Hepatocyte (in vitro differentiated cells): ENCODE data around the gene FNDC3B. TPM values are rescaled to one million over a fixed set of nuclear protein-coding genes. Genes with fewer than 3 reads are reported as not detected.

ENCODE experiments used
- DNase-seq: peaks from one replicate; pipeline ENCODE4 v3.0.0-alpha.2; 2016; ENCODE audit warnings: low spot score
- H2AFZ ChIP-seq: fragments of 200-600 bp; sonication (generic); 2 replicates; pipeline ENCODE4 v1.6.0; 2016; ENCODE audit warnings: antibody characterized with exemption, mild to moderate bottlenecking
- H3K27ac ChIP-seq: fragments of 200-600 bp; sonication (generic); 2 replicates; pipeline ENCODE4 v1.5.1; 2016; ENCODE audit warnings: mild to moderate bottlenecking
- H3K27me3 ChIP-seq: fragments of 200-600 bp; sonication (generic); 2 replicates; pipeline ENCODE4 v1.6.1; 2016
- H3K36me3 ChIP-seq: fragments of 200-600 bp; sonication (generic); replicated peaks from 2 replicates; pipeline ENCODE4 v1.5.1; 2016; ENCODE audit warnings: low read depth; ENCODE audit not compliant: insufficient read depth
- H3K4me1 ChIP-seq: fragments of 200-600 bp; sonication (generic); 2 replicates; pipeline ENCODE4 v1.5.1; 2016; ENCODE audit warnings: mild to moderate bottlenecking, moderate library complexity; ENCODE audit not compliant: insufficient read depth
- H3K4me2 ChIP-seq: fragments of 200-600 bp; sonication (generic); 2 replicates; pipeline ENCODE4 v1.6.0; 2016
- H3K4me3 ChIP-seq: fragments of 200-600 bp; sonication (generic); 2 replicates; pipeline ENCODE4 v1.5.1; 2016; ENCODE audit warnings: mild to moderate bottlenecking
- H3K79me2 ChIP-seq: fragments of 200-600 bp; sonication (generic); 2 replicates; pipeline ENCODE4 v1.6.0; 2017; ENCODE audit warnings: mild to moderate bottlenecking
- H3K9me2 ChIP-seq: fragments of 200-600 bp; sonication (generic); replicated peaks from 2 replicates; pipeline ENCODE4 v1.6.0; 2017; ENCODE audit warnings: mild to moderate bottlenecking; ENCODE audit not compliant: insufficient read depth
- H3K9me3 ChIP-seq: fragments of 200-600 bp; sonication (generic); 2 replicates; pipeline ENCODE4 v1.5.1; 2016; ENCODE audit warnings: low read depth, mild to moderate bottlenecking
- H4K20me1 ChIP-seq: fragments of 200-600 bp; sonication (generic); 2 replicates; pipeline ENCODE4 v1.6.0; 2016; ENCODE audit warnings: mild to moderate bottlenecking; ENCODE audit not compliant: insufficient read depth, poor library complexity, severe bottlenecking
- EZH2 ChIP-seq: fragments of 200-600 bp; sonication (generic); IDR thresholded peaks from 2 replicates; pipeline ENCODE4 v1.6.1; 2016; ENCODE audit warnings: antibody characterized with exemption, mild to moderate bottlenecking, borderline replicate concordance
- EZH2phosphoT487 ChIP-seq: fragments of 200-600 bp; sonication (generic); IDR thresholded peaks from one replicate; pipeline ENCODE4 v1.6.1; 2018; ENCODE audit warnings: antibody characterized with exemption, mild to moderate bottlenecking, low read depth, moderate library complexity; ENCODE audit not compliant: unreplicated experiment, severe bottlenecking
- WGBS: methylation state at CpG from one replicate; pipeline ENCODE4 v1.1.6; 2016; ENCODE audit warnings: low lambda C conversion rate; ENCODE audit errors: missing lambda C conversion rate; 5-methylcytosine and 5-hydroxymethylcytosine counted together
- polyA plus RNA-seq: library from polyadenylated mRNA; unstranded; fragments of >200 nt; fragmentation: Nextera tagmentation; extraction: Ambion mirVana; gene quantifications from 2 replicates; pipeline ENCODE4 v1.2.1, GENCODE V29; 2016
- total RNA-seq: library from RNA; depleted of rRNA; stranded (reverse); fragments of >200 nt; gene quantifications from 2 replicates; pipeline ENCODE4 v1.2.3, GENCODE V29; 2014
- TF ChIP-seq, protein P1 (sequence below): fragments of 200-600 bp; sonication (generic); IDR thresholded peaks from 2 replicates; pipeline ENCODE4 v1.5.1; 2016; ENCODE audit warnings: antibody characterized with exemption, mild to moderate bottlenecking; ENCODE audit not compliant: poor library complexity

The FNDC3B gene
- total and polyA plus RNA-seq, 2 experiments from 2014 or later, result 61.2 to 113 TPM

- Histone ChIP-seq H3K4me2 (peak overlapping the region; percentile 30), H4K20me1 (no peaks in the 10 kb centered on the region), H3K4me1 (peaks cover 50% of the 10 kb centered on the region), H2AFZ (no peak overlapping the region), H3K9me3 (no peaks in the 10 kb centered on the region), H3K36me3 (no peaks in the 10 kb centered on the region), H3K27me3 (no peaks in the 10 kb centered on the region), H3K4me3 (no peak overlapping the region), H3K9me2 (no peaks in the 10 kb centered on the region), H3K79me2 (peaks cover 80% of the 10 kb centered on the region), H3K27ac (peak overlapping the region; percentile 86)
- WGBS, result 90% methylated on average over 2 of the region's 2 CpGs
- no peak for DNase-seq
- TF ChIP-seq EZH2 (no peak), EZH2phosphoT487 (no peak)
- TF ChIP-seq, protein P1, sequence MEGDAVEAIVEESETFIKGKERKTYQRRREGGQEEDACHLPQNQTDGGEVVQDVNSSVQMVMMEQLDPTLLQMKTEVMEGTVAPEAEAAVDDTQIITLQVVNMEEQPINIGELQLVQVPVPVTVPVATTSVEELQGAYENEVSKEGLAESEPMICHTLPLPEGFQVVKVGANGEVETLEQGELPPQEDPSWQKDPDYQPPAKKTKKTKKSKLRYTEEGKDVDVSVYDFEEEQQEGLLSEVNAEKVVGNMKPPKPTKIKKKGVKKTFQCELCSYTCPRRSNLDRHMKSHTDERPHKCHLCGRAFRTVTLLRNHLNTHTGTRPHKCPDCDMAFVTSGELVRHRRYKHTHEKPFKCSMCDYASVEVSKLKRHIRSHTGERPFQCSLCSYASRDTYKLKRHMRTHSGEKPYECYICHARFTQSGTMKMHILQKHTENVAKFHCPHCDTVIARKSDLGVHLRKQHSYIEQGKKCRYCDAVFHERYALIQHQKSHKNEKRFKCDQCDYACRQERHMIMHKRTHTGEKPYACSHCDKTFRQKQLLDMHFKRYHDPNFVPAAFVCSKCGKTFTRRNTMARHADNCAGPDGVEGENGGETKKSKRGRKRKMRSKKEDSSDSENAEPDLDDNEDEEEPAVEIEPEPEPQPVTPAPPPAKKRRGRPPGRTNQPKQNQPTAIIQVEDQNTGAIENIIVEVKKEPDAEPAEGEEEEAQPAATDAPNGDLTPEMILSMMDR, result no peak
Measured at GRCh38 chr3:172142864-172143451, 103.6 kb downstream of the FNDC3B start.

GRCh38 chr3:172143739-172144497, 104.5 kb downstream of the FNDC3B start:
- no peak overlapping the region for H3K4me3 ChIP-seq
- H3K4me2 ChIP-seq, result no peak overlapping the region
- no peak for DNase-seq
- no peak overlapping the region for H2AFZ ChIP-seq
- WGBS, result 95% methylated on average over 14 of the region's 14 CpGs
- TF ChIP-seq, protein P1, result no peak
- TF ChIP-seq EZH2 (no peak), EZH2phosphoT487 (no peak)
- H3K9me3 ChIP-seq, result no peaks in the 10 kb centered on the region
- H3K27me3 ChIP-seq, result no peaks in the 10 kb centered on the region
- peak overlapping the region; percentile 86 for H3K27ac ChIP-seq
- H3K79me2 ChIP-seq, result peaks cover 80% of the 10 kb centered on the region
- no peaks in the 10 kb centered on the region for H4K20me1 ChIP-seq
- no peaks in the 10 kb centered on the region for H3K36me3 ChIP-seq
- peaks cover 41% of the 10 kb centered on the region for H3K4me1 ChIP-seq
- H3K9me2 ChIP-seq, result no peaks in the 10 kb centered on the region

DNA sequence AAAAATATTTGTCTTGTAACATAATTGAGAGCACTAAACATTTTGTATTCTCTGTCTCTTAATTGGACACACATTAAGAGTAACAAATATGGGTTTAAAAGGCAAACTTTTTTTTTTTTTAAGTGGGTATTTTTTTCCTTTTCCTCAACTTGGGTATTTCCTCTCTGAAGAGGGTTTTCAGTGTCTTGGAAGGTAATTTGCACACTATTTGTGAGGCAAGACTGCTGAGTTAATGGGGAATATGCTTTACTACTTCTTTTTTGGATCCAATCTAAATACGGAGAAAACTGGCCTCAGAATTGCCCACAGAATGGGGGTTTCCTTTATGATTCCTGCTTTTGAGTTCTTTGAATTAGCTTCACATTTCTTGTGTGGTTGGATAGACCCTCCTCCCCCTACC, 105.2 kb downstream of the FNDC3B start:
- peaks cover 80% of the 10 kb centered on the region for H3K79me2 ChIP-seq
- H3K27ac ChIP-seq, result peak overlapping the region; percentile 19
- H3K27me3 ChIP-seq, result no peaks in the 10 kb centered on the region
- no peaks in the 10 kb centered on the region for H4K20me1 ChIP-seq
- no peak for DNase-seq
- H3K9me3 ChIP-seq, result no peaks in the 10 kb centered on the region
- TF ChIP-seq EZH2 (no peak), EZH2phosphoT487 (no peak)
- peaks cover 34% of the 10 kb centered on the region for H3K4me1 ChIP-seq
- H2AFZ ChIP-seq, result no peak overlapping the region
- H3K4me2 ChIP-seq, result no peak overlapping the region
- H3K9me2 ChIP-seq, result no peaks in the 10 kb centered on the region
- H3K36me3 ChIP-seq, result no peaks in the 10 kb centered on the region
- no peak overlapping the region for H3K4me3 ChIP-seq
- 96% methylated on average over 1 of the region's 1 CpG for WGBS

DNA sequence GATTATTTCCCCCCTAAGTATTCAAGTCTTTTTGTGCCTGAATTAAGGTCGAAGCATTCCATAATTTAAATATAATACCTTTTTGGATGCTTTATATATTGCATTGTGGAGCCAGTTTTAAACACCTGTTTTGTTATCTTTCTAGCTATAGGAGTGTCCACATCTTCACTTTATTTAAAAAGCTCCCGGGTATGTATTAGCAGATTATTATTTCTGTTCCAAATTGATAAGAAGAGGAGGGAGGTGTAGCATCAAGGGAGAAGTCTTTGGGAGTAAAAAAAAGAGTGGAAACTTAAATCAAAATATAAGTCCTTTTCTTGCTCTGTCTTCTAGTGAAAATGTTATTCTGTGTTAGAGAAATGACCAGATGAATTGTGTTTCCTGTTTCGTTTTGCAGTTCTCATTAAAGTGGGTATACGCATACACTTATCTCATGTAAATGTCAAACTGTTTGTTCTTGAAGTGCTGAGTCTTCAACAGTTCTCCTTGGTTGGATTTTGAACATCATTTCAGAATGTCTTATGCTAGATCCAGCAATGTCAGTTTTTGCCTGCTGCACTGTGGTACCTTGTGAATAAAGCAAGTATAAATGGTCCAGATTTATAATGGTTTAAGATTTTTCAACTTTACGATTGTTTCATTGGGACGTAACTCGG, 105.8 kb downstream of the FNDC3B start:
- WGBS, result 79% methylated on average over 7 of the region's 7 CpGs

More for the DNA sequence above, 105.8 kb downstream of the FNDC3B start:
- Histone ChIP-seq H3K79me2 (peaks cover 80% of the 10 kb centered on the region), H3K36me3 (no peaks in the 10 kb centered on the region), H4K20me1 (no peaks in the 10 kb centered on the region), H3K4me2 (no peak overlapping the region), H3K9me2 (no peaks in the 10 kb centered on the region), H2AFZ (no peak overlapping the region), H3K27me3 (no peaks in the 10 kb centered on the region), H3K4me3 (no peak overlapping the region), H3K27ac (peak overlapping the region; percentile 19), H3K9me3 (no peaks in the 10 kb centered on the region), H3K4me1 (peaks cover 28% of the 10 kb centered on the region)
- no peak for TF ChIP-seq EZH2phosphoT487
- no peak for TF ChIP-seq EZH2
- TF ChIP-seq, protein P1, result no peak
- DNase-seq, result no peak
